ENCODE results near the gene LHX4.

LHX4 gene

GRCh38 chr1:180190091-180190490 is 40.0 kb upstream of the LHX4 start:
- TF ChIP-seq EGR1 (IDR thresholded peaks at IDR 0.05) (no peak), TEAD4 (IDR thresholded peaks at IDR 0.05) (no peak)

GRCh38 chr1:180192172-180192571 is 37.9 kb upstream of the LHX4 start:
- TF ChIP-seq CEBPB (IDR thresholded peaks at IDR 0.05): no peak
- TF ChIP-seq YY1 (IDR thresholded peaks at IDR 0.05; ENCODE audit: low read depth): no peak
- TF ChIP-seq CREB1 (IDR thresholded peaks at IDR 0.05; ENCODE audit: low read depth): no peak
- TF ChIP-seq REST (IDR thresholded peaks at IDR 0.05; ENCODE audit: low read depth): no peak
- TF ChIP-seq MAX (IDR thresholded peaks at IDR 0.05): no peak
- no peak for TF ChIP-seq FOXM1 (IDR thresholded peaks at IDR 0.05; ENCODE audit: borderline replicate concordance, low read depth)
- no peak for TF ChIP-seq NFIC (IDR thresholded peaks at IDR 0.05)
- no peak for TF ChIP-seq TAF1 (IDR thresholded peaks at IDR 0.05; ENCODE audit: low read depth)
- no peak for TF ChIP-seq USF1 (IDR thresholded peaks at IDR 0.05)
- TF ChIP-seq RAD21 (IDR thresholded peaks at IDR 0.05; ENCODE audit: low read depth): no peak
- no peak for TF ChIP-seq ZBTB7A (IDR thresholded peaks at IDR 0.05; ENCODE audit: low read depth)
- TF ChIP-seq EP300 (IDR thresholded peaks at IDR 0.05; ENCODE audit: borderline replicate concordance): no peak
- no peak for TF ChIP-seq TCF12 (IDR thresholded peaks at IDR 0.05; ENCODE audit: low read depth)
- TF ChIP-seq EGR1 (IDR thresholded peaks at IDR 0.05): no peak
- TF ChIP-seq TEAD4 (IDR thresholded peaks at IDR 0.05): no peak

- TF ChIP-seq TAF1 (IDR thresholded peaks at IDR 0.05; ENCODE audit: low read depth) (no peak), TCF12 (IDR thresholded peaks at IDR 0.05; ENCODE audit: low read depth) (no peak), REST (IDR thresholded peaks at IDR 0.05; ENCODE audit: low read depth) (no peak), USF1 (IDR thresholded peaks at IDR 0.05) (no peak)
Observed at GRCh38 chr1:180193141-180194047, 36.7 kb upstream of the LHX4 start.

GRCh38 chr1:180194048-180194425 is 36.0 kb upstream of the LHX4 start:
- no peak for TF ChIP-seq YY1 (IDR thresholded peaks at IDR 0.05; ENCODE audit: low read depth)
- no peak for TF ChIP-seq CREB1 (IDR thresholded peaks at IDR 0.05; ENCODE audit: low read depth)
- no peak for TF ChIP-seq EP300 (IDR thresholded peaks at IDR 0.05; ENCODE audit: borderline replicate concordance)

GRCh38 chr1:180194546-180195207 is 35.4 kb upstream of the LHX4 start:
- TF ChIP-seq FOXM1 (IDR thresholded peaks at IDR 0.05; ENCODE audit: borderline replicate concordance, low read depth) (no peak), CEBPB (IDR thresholded peaks at IDR 0.05) (no peak), USF1 (IDR thresholded peaks at IDR 0.05) (no peak), RAD21 (IDR thresholded peaks at IDR 0.05; ENCODE audit: low read depth) (no peak), NFIC (IDR thresholded peaks at IDR 0.05) (no peak), ZBTB7A (IDR thresholded peaks at IDR 0.05; ENCODE audit: low read depth) (no peak), TEAD4 (IDR thresholded peaks at IDR 0.05) (no peak), TCF12 (IDR thresholded peaks at IDR 0.05; ENCODE audit: low read depth) (no peak), CREB1 (IDR thresholded peaks at IDR 0.05; ENCODE audit: low read depth) (no peak), EP300 (IDR thresholded peaks at IDR 0.05; ENCODE audit: borderline replicate concordance) (no peak)

- no peak for TF ChIP-seq ZBTB7A (IDR thresholded peaks at IDR 0.05; ENCODE audit: low read depth)
- TF ChIP-seq USF1 (IDR thresholded peaks at IDR 0.05): no peak
- no peak for TF ChIP-seq RAD21 (IDR thresholded peaks at IDR 0.05; ENCODE audit: low read depth)
- no peak for TF ChIP-seq REST (IDR thresholded peaks at IDR 0.05; ENCODE audit: low read depth)
- no peak for TF ChIP-seq FOXM1 (IDR thresholded peaks at IDR 0.05; ENCODE audit: borderline replicate concordance, low read depth)
- no peak for TF ChIP-seq YY1 (IDR thresholded peaks at IDR 0.05; ENCODE audit: low read depth)
- TF ChIP-seq TEAD4 (IDR thresholded peaks at IDR 0.05): no peak
- no peak for TF ChIP-seq MAX (IDR thresholded peaks at IDR 0.05)
- no peak for TF ChIP-seq EP300 (IDR thresholded peaks at IDR 0.05; ENCODE audit: borderline replicate concordance)
- no peak for TF ChIP-seq TCF12 (IDR thresholded peaks at IDR 0.05; ENCODE audit: low read depth)
- TF ChIP-seq EGR1 (IDR thresholded peaks at IDR 0.05): no peak
- no peak for TF ChIP-seq CEBPB (IDR thresholded peaks at IDR 0.05)
- TF ChIP-seq CREB1 (IDR thresholded peaks at IDR 0.05; ENCODE audit: low read depth): no peak
- no peak for TF ChIP-seq TAF1 (IDR thresholded peaks at IDR 0.05; ENCODE audit: low read depth)
- no peak for TF ChIP-seq NFIC (IDR thresholded peaks at IDR 0.05)
Observed at GRCh38 chr1:180195401-180195800, 34.7 kb upstream of the LHX4 start.

Measured in Ishikawa (cell line).